ENCODE measurements around the gene ARSB.

- TF ChIP-seq EZH2phosphoT487 (IDR thresholded peaks at IDR 0.05; ENCODE audit: borderline replicate concordance, low read length): no peak
- TF ChIP-seq CTCF (IDR thresholded peaks at IDR 0.05; ENCODE audit: low read depth, low read length, poor library complexity, severe bottlenecking): no peak
These were observed 250.2 kb downstream of the ARSB start for GRCh38 chr5:78734950-78735349.
